ENCODE data around the gene CALCOCO1. TPM values are rescaled to one million over a fixed set of nuclear protein-coding genes. Genes with fewer than 3 reads are reported as not detected.

Gene CALCOCO1
- total and polyA plus RNA-seq, 2 of the 13 experiments (the other 11 are each of a cell fraction or from before 2014, with no cell fraction given) = 7.7 to 47.7 TPM

DNA sequence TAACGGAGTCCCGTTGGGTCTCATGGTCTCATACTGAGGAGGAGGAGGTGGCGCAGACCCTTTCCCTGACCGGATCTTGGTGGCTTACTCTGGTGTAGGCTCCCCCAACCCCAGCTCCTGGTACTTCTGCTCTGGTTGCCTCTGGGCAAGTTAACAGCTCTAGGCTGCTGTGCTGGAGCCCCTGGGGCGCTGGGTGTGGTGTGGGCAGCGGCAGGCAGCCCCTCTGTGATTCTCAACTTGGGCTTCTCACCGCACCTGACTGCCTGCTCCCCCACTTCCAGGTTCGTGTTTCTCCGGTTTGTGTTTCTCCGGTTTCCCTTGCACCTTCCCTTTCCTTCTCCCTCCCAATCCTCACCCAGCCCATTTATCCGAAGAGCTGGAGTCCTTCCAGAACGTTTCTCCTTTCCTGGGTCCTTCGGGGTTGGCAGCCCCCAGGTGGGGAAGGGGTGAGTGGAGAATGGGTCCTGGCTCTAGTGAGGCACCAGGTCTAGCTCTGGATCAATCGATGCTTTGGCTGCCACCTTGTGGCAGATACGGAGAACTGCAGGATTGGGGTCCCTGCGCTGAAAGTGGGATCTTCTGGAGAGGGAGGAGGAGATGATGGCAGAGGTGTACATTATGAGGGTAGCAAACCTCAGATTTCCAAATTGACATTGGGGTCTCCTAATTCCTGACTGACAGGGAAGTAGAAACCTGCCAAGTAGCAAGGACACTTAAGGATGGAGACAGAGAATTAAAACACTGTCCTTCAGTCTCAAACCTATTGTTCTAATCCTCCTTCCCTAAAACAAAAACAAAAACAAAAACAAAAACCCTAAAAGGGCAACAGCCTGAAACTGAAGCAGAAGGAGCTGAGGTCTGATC lies 16.2 kb upstream of the CALCOCO1 start:
- Histone ChIP-seq H3K9ac (ENCODE audit: insufficient read depth, low read depth, low read length) (no peak overlapping the region), H3K9me3 (ENCODE audit: low read length) (no peaks in the 10 kb centered on the region), H3K27me3 (ENCODE audit: control insufficient read depth in 1 of 2, insufficient read depth in 2 of 2, low read length in 2 of 2) (peaks cover 15 to 83% of the 10 kb centered on the region in 2 experiments; a peak in 4 of 5 replicates), H2AFZ (ENCODE audit: low read length) (peak overlapping the region; percentile 20), H3K79me2 (ENCODE audit: insufficient read depth, low read length) (no peaks in the 10 kb centered on the region), H4K20me1 (ENCODE audit: insufficient read depth, low read length) (no peaks in the 10 kb centered on the region), H3K4me3 (replicated peaks in 1 of 3; ENCODE audit: insufficient read depth in 1 of 3, low read depth in 2 of 3, low read length in 3 of 3) (peak overlapping the region in 1 of 3 experiments; percentile 48; a peak in 1 of 6 replicates), H3K36me3 (replicated peaks in 1 of 2; ENCODE audit: control insufficient read depth in 1 of 2, insufficient read depth in 2 of 2, low read length in 2 of 2) (no peaks in the 10 kb centered on the region), H3K4me2 (ENCODE audit: low read depth, low read length) (peak overlapping the region; percentile 62), H3K4me1 (ENCODE audit: insufficient read depth, low read length) (0 out of 2 replicates have a peak, but pooled peaks cover 6% of the 10 kb centered on the region), H3K27ac (ENCODE audit: extremely low read length, insufficient read depth, low read length) (no peak overlapping the region)
- FAIRE-seq (peak; percentile 77), ATAC-seq (peak; percentile 70), DNase-seq (ENCODE audit: low spot score) (peak; percentile 56)
- ChIA-PET CTCF (ENCODE audit: low intra/inter-chr PET ratio, low total read pairs) (interaction anchor here (1.7 to 10.1 kb wide), 2 partner anchors 13 to 42 kb away, joined by 6 to 216 read pairs; no protein-coding TSS in a partner anchor), POLR2A (interaction anchor here (1.0 kb wide), 1 partner anchor 41 kb away, joined by 3 read pairs; no protein-coding TSS in a partner anchor)
- BruUV-seq (replicated peaks) = no TSS peak
- 13% methylated on average over 14 of the region's 16 CpGs for WGBS (ENCODE audit: low lambda C conversion rate)
- intact Hi-C loops (cut with micrococcal nuclease; ENCODE audit: unreplicated experiment) = loop anchor here (1.0 kb wide), 1 partner anchor 41 kb away; no protein-coding TSS in a partner anchor
- in situ Hi-C loops (cut with HindIII; ENCODE audit: extremely low pct_ligation_motif_present, low pct_unique_long_range_greater_than_20kb) = loop anchor here (5.0 kb wide), 1 partner anchor 41 kb away; no protein-coding TSS in a partner anchor
- no peak for TF ChIP-seq TCF7L2 (IDR thresholded peaks at IDR 0.05; ENCODE audit: low read depth, low read length)
- TF ChIP-seq, protein P1, sequence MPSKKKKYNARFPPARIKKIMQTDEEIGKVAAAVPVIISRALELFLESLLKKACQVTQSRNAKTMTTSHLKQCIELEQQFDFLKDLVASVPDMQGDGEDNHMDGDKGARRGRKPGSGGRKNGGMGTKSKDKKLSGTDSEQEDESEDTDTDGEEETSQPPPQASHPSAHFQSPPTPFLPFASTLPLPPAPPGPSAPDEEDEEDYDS (CRISPR knock-in tag; IDR thresholded peaks at IDR 0.05) = no peak
- 0 out of 2 replicates have a peak, but pooled peaks have one; percentile 40 for TF ChIP-seq EZH2 (conservative IDR thresholded peaks at IDR 0.05; ENCODE audit: low read depth, low read length)
- no peak for TF ChIP-seq KDM1A (CRISPR knock-in tag; IDR thresholded peaks at IDR 0.05)
- TF ChIP-seq, protein P2, sequence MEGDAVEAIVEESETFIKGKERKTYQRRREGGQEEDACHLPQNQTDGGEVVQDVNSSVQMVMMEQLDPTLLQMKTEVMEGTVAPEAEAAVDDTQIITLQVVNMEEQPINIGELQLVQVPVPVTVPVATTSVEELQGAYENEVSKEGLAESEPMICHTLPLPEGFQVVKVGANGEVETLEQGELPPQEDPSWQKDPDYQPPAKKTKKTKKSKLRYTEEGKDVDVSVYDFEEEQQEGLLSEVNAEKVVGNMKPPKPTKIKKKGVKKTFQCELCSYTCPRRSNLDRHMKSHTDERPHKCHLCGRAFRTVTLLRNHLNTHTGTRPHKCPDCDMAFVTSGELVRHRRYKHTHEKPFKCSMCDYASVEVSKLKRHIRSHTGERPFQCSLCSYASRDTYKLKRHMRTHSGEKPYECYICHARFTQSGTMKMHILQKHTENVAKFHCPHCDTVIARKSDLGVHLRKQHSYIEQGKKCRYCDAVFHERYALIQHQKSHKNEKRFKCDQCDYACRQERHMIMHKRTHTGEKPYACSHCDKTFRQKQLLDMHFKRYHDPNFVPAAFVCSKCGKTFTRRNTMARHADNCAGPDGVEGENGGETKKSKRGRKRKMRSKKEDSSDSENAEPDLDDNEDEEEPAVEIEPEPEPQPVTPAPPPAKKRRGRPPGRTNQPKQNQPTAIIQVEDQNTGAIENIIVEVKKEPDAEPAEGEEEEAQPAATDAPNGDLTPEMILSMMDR (CRISPR knock-in tag; IDR thresholded peaks at IDR 0.05) = peak; percentile 87
- peak; percentile 83 for TF ChIP-seq ONECUT2 (CRISPR knock-in tag; IDR thresholded peaks at IDR 0.05)
- TF ChIP-seq RAD21 (CRISPR knock-in tag; IDR thresholded peaks at IDR 0.05) = peak; percentile 40; the same call in 1 of the 2 replicates
- peak; percentile 7 for TF ChIP-seq TEAD3 (CRISPR knock-in tag; optimal IDR thresholded peaks at IDR 0.05; ENCODE audit: borderline replicate concordance)
- TF ChIP-seq, protein P3, sequence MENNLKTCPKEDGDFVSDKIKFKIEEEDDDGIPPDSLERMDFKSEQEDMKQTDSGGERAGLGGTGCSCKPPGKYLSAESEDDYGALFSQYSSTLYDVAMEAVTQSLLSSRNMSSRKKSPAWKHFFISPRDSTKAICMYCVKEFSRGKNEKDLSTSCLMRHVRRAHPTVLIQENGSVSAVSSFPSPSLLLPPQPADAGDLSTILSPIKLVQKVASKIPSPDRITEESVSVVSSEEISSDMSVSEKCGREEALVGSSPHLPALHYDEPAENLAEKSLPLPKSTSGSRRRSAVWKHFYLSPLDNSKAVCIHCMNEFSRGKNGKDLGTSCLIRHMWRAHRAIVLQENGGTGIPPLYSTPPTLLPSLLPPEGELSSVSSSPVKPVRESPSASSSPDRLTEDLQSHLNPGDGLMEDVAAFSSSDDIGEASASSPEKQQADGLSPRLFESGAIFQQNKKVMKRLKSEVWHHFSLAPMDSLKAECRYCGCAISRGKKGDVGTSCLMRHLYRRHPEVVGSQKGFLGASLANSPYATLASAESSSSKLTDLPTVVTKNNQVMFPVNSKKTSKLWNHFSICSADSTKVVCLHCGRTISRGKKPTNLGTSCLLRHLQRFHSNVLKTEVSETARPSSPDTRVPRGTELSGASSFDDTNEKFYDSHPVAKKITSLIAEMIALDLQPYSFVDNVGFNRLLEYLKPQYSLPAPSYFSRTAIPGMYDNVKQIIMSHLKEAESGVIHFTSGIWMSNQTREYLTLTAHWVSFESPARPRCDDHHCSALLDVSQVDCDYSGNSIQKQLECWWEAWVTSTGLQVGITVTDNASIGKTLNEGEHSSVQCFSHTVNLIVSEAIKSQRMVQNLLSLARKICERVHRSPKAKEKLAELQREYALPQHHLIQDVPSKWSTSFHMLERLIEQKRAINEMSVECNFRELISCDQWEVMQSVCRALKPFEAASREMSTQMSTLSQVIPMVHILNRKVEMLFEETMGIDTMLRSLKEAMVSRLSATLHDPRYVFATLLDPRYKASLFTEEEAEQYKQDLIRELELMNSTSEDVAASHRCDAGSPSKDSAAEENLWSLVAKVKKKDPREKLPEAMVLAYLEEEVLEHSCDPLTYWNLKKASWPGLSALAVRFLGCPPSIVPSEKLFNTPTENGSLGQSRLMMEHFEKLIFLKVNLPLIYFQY (CRISPR knock-in tag; IDR thresholded peaks at IDR 0.05; ENCODE audit: borderline replicate concordance) = 0 out of 2 replicates have a peak, but pooled peaks have one; percentile 23
- TF ChIP-seq, protein P4, sequence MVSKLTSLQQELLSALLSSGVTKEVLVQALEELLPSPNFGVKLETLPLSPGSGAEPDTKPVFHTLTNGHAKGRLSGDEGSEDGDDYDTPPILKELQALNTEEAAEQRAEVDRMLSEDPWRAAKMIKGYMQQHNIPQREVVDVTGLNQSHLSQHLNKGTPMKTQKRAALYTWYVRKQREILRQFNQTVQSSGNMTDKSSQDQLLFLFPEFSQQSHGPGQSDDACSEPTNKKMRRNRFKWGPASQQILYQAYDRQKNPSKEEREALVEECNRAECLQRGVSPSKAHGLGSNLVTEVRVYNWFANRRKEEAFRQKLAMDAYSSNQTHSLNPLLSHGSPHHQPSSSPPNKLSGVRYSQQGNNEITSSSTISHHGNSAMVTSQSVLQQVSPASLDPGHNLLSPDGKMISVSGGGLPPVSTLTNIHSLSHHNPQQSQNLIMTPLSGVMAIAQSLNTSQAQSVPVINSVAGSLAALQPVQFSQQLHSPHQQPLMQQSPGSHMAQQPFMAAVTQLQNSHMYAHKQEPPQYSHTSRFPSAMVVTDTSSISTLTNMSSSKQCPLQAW (CRISPR knock-in tag; IDR thresholded peaks at IDR 0.05) = peak; percentile 29; the same call in 1 of the 2 replicates
- TF ChIP-seq ZNF788 (CRISPR knock-in tag; IDR thresholded peaks at IDR 0.05; ENCODE audit: borderline replicate concordance) = 0 out of 2 replicates have a peak, but pooled peaks have one; percentile 44
- TF ChIP-seq, protein P5, sequence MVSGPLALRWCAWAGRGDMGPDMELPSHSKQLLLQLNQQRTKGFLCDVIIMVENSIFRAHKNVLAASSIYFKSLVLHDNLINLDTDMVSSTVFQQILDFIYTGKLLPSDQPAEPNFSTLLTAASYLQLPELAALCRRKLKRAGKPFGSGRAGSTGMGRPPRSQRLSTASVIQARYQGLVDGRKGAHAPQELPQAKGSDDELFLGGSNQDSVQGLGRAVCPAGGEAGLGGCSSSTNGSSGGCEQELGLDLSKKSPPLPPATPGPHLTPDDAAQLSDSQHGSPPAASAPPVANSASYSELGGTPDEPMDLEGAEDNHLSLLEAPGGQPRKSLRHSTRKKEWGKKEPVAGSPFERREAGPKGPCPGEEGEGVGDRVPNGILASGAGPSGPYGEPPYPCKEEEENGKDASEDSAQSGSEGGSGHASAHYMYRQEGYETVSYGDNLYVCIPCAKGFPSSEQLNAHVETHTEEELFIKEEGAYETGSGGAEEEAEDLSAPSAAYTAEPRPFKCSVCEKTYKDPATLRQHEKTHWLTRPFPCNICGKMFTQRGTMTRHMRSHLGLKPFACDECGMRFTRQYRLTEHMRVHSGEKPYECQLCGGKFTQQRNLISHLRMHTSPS (CRISPR knock-in tag; IDR thresholded peaks at IDR 0.05; ENCODE audit: low read depth) = no peak

Data from HepG2 (cell line).